IMR-90 (cell line): ENCODE data around the gene ZNF526. TPM values are rescaled to one million over a fixed set of nuclear protein-coding genes. Genes with fewer than 3 reads are reported as not detected.

ENCODE experiments used
- ATAC-seq: fragments of 200-7000 bp; cut with Tn5 transposase; 2 replicates; pipeline ENCODE4 v1.9.1; 2020; ENCODE audit warnings: low read depth, mild to moderate bottlenecking, moderate library complexity
- BruUV-seq: library from RNA; stranded (reverse); fragments of 400-500 nt; replicated peaks from 2 replicates; lab custom pipeline; 2021; lab: Mats Ljungman, UMichigan
- CTCF ChIA-PET: fragments of 300-600 bp; formaldehyde crosslinking; extraction: SDS; loops from one replicate; lab custom pipeline; 2021; ENCODE audit warnings: antibody characterized with exemption; lab: Yijun Ruan, JAX
- POLR2A ChIA-PET: fragments of 300-600 bp; sonication (Branson Sonifier 250); formaldehyde crosslinking; loops from one replicate; lab custom pipeline; 2022; ENCODE audit warnings: antibody characterized with exemption; ENCODE audit not compliant: unreplicated experiment; lab: Charles Lee
- DNase-seq: peaks from one replicate; pipeline ENCODE4 v3.0.0; 2013
- H2AFZ ChIP-seq: replicated peaks from 2 replicates; pipeline ENCODE3; 2013; ENCODE audit warnings: low read length, mild to moderate bottlenecking; ENCODE audit not compliant: poor library complexity
- H2AK5ac ChIP-seq: 2 replicates; pipeline ENCODE4 v1.6.1; 2013; ENCODE audit warnings: low read depth, low read length, inconsistent platforms
- H2AK9ac ChIP-seq: replicated peaks from 2 replicates; pipeline ENCODE3; 2013; ENCODE audit warnings: mild to moderate bottlenecking, low read depth, low read length, moderate library complexity; ENCODE audit not compliant: poor library complexity
- H2BK120ac ChIP-seq: 2 replicates; pipeline ENCODE4 v1.6.1; 2013; ENCODE audit warnings: low read depth, low read length, inconsistent platforms
- H2BK15ac ChIP-seq: 3 replicates; pipeline ENCODE4 v1.6.1; 2013; ENCODE audit warnings: low read depth, low read length, inconsistent platforms
- H2BK20ac ChIP-seq: 2 replicates; pipeline ENCODE4 v1.6.1; 2013; ENCODE audit warnings: low read depth, mild to moderate bottlenecking, inconsistent platforms, low read length, moderate library complexity
- H2BK5ac ChIP-seq: 2 replicates; pipeline ENCODE4 v1.6.1; 2013; ENCODE audit warnings: mild to moderate bottlenecking, low read depth, low read length, inconsistent platforms; ENCODE audit not compliant: poor library complexity, severe bottlenecking
- H3K14ac ChIP-seq: replicated peaks from 2 replicates; pipeline ENCODE4 v1.6.1; 2013; ENCODE audit warnings: low read depth, low read length, inconsistent platforms
- H3K18ac ChIP-seq: 2 replicates; pipeline ENCODE4 v1.6.1; 2013; ENCODE audit warnings: low read depth, low read length, control low read depth
- H3K23ac ChIP-seq: 2 replicates; pipeline ENCODE4 v1.6.1; 2013; ENCODE audit warnings: low read depth, low read length, inconsistent platforms
- H3K27ac ChIP-seq: 2 replicates; pipeline ENCODE4 v1.5.1; 2013; ENCODE audit warnings: mild to moderate bottlenecking, control low read depth, low read length; ENCODE audit not compliant: insufficient read depth
- H3K27me3 ChIP-seq: 2 replicates; pipeline ENCODE4 v1.6.1; 2013; ENCODE audit warnings: low read length; ENCODE audit not compliant: control insufficient read depth, insufficient read depth
- H3K36me3 ChIP-seq: 2 replicates; pipeline ENCODE4 v1.6.1; 2013; ENCODE audit warnings: low read length, mixed read lengths; ENCODE audit not compliant: control insufficient read depth, insufficient read depth
- H3K4ac ChIP-seq: 2 replicates; pipeline ENCODE4 v1.6.1; 2013; ENCODE audit warnings: low read depth, low read length, inconsistent platforms
- H3K4me1 ChIP-seq: 2 replicates; pipeline ENCODE4 v1.6.1; 2013; ENCODE audit warnings: low read length, mixed read lengths; ENCODE audit not compliant: control insufficient read depth, insufficient read depth
- H3K4me2 ChIP-seq: 2 replicates; pipeline ENCODE4 v1.6.1; 2013; ENCODE audit warnings: low read depth, mild to moderate bottlenecking, control low read depth, low read length, moderate library complexity
- H3K4me3 ChIP-seq: 2 replicates; pipeline ENCODE4 v1.5.1; 2013; ENCODE audit warnings: low read depth, mild to moderate bottlenecking, control low read depth, low read length, moderate library complexity; ENCODE audit not compliant: insufficient read depth
- H3K56ac ChIP-seq: 2 replicates; pipeline ENCODE4 v1.6.1; 2013; ENCODE audit warnings: low read length, inconsistent platforms; ENCODE audit not compliant: insufficient read depth; ENCODE audit errors: extremely low read depth
- H3K79me1 ChIP-seq, 2 experiments: 2 replicates each; pipeline ENCODE4 v1.6.1; 2013; ENCODE audit warnings: low read length in 2 of 2, inconsistent platforms in 1 of 2, low read depth in 1 of 2
- H3K9ac ChIP-seq: 2 replicates; pipeline ENCODE4 v1.6.1; 2013; ENCODE audit warnings: low read depth, low read length, control low read depth
- H3K9me1 ChIP-seq: 2 replicates; pipeline ENCODE4 v1.6.1; 2013; ENCODE audit warnings: low read length, inconsistent platforms; ENCODE audit not compliant: insufficient read depth
- H3K9me3 ChIP-seq: 2 replicates; pipeline ENCODE4 v1.6.1; 2013; ENCODE audit warnings: low read length; ENCODE audit not compliant: control insufficient read depth, insufficient read depth
- H4K20me1 ChIP-seq: 2 replicates; pipeline ENCODE4 v1.6.1; 2013; ENCODE audit warnings: low read length, inconsistent platforms; ENCODE audit not compliant: insufficient read depth
- H4K5ac ChIP-seq: 2 replicates; pipeline ENCODE4 v1.6.1; 2013; ENCODE audit warnings: mild to moderate bottlenecking, low read depth, low read length, control low read depth
- H4K8ac ChIP-seq, 2 experiments: 2 replicates each; pipeline ENCODE4 v1.6.1; 2013; ENCODE audit warnings: low read depth in 2 of 2, low read length in 2 of 2, control low read depth in 1 of 2, inconsistent platforms in 1 of 2
- H4K91ac ChIP-seq: 2 replicates; pipeline ENCODE4 v1.6.1; 2013; ENCODE audit warnings: low read depth, low read length, inconsistent platforms; ENCODE audit not compliant: insufficient read depth
- BHLHE40 ChIP-seq: fragments of 150-350 bp; IDR thresholded peaks from 2 replicates; pipeline ENCODE4 v1.6.1; 2016; ENCODE audit warnings: mild to moderate bottlenecking, low read depth, low read length
- CEBPB ChIP-seq: IDR thresholded peaks from 2 replicates; pipeline ENCODE4 v1.6.1; 2012; ENCODE audit warnings: low read depth, low read length, improper control_type of control experiment
- CHD1 ChIP-seq: IDR thresholded peaks from 2 replicates; pipeline ENCODE4 v1.6.1; 2012; ENCODE audit warnings: low read depth, low read length, improper control_type of control experiment
- ELK1 ChIP-seq: fragments of 150-350 bp; IDR thresholded peaks from 2 replicates; pipeline ENCODE4 v1.6.1; 2016; ENCODE audit warnings: low read depth, mild to moderate bottlenecking, low read length, moderate library complexity, borderline replicate concordance
- MAZ ChIP-seq: IDR thresholded peaks from 2 replicates; pipeline ENCODE4 v1.6.1; 2012; ENCODE audit warnings: low read depth, mild to moderate bottlenecking, low read length, improper control_type of control experiment, moderate library complexity, borderline replicate concordance
- MXI1 ChIP-seq: IDR thresholded peaks from 2 replicates; pipeline ENCODE4 v1.6.1; 2012; ENCODE audit warnings: low read depth, mild to moderate bottlenecking, low read length, moderate library complexity, borderline replicate concordance
- NFE2L2 ChIP-seq: fragments of 150-350 bp; IDR thresholded peaks from 2 replicates; pipeline ENCODE4 v1.6.1; 2016; ENCODE audit warnings: low read depth, mild to moderate bottlenecking, low read length
- POLR2A ChIP-seq: IDR thresholded peaks from 2 replicates; pipeline ENCODE4 v1.6.1; 2012; ENCODE audit warnings: mild to moderate bottlenecking, low read depth, low read length
- RAD21 ChIP-seq: IDR thresholded peaks from 2 replicates; pipeline ENCODE4 v1.6.1; 2012; ENCODE audit warnings: low read length, improper control_type of control experiment
- SMC3 ChIP-seq: fragments of 150-350 bp; IDR thresholded peaks from 2 replicates; pipeline ENCODE4 v1.6.1; 2016; ENCODE audit warnings: low read depth, mild to moderate bottlenecking, antibody characterized with exemption, low read length, moderate library complexity
- WGBS, 2 experiments: methylation state at CpG; one replicate each; pipeline versions ENCODE4 v1.1.5 to v1.1.7; 2013; ENCODE audit warnings: missing lambda C conversion rate in 2 of 2; ENCODE audit not compliant: insufficient read length in 1 of 2; ENCODE audit errors: extremely low coverage in 2 of 2; 5-methylcytosine and 5-hydroxymethylcytosine counted together
- dilution Hi-C: fragments of 300-500 bp; cut with HindIII; formaldehyde crosslinking; loops from one replicate; pipeline ENCODE4 v1.14.3; 2018; ENCODE audit warnings: low sequenced_read_pairs; ENCODE audit not compliant: unreplicated experiment
- in situ Hi-C: fragments of 300-500 bp; cut with MboI; formaldehyde crosslinking; loops from 3 replicates; pipeline ENCODE4 v1.14.3; 2019; ENCODE audit warnings: low sequenced_read_pairs, inconsistent platforms, mixed read lengths
- intact Hi-C: fragments of 100-400 bp; cut with micrococcal nuclease; formaldehyde crosslinking; loops from 2 replicates; pipeline ENCODE4 v1.10.0; 2022
- polyA plus RNA-seq, 3 experiments: library from polyadenylated mRNA; depleted of rRNA; stranded (reverse); fragments of >200 nt; gene quantifications; 2 replicates each; pipeline ENCODE4 v1.2.3, GENCODE V29; 2012; ENCODE audit warnings: low replicate concordance in 1 of 3
- total RNA-seq: library from RNA; depleted of rRNA; stranded (reverse); fragments of >200 nt; gene quantifications from 2 replicates; pipeline ENCODE4 v1.2.3, GENCODE V29; 2012

ZNF526 gene
- total and polyA plus RNA-seq, 2 of the 4 experiments (the other 2 are of a cell fraction): 7.3 to 13.6 TPM

GRCh38 chr19:42267644-42268141, 47.6 kb downstream of the ZNF526 start:
- H2BK15ac ChIP-seq: peak overlapping the region; percentile 17; the same call in 1 of the 3 replicates
- WGBS, 2 experiments: 5% methylated on average over 10 of the region's 13 CpGs; no CpG with 5 or more reads in 1 of the 2 experiments
- intact Hi-C loops (no loop called here), in situ Hi-C loops (no loop called here), dilution Hi-C loops (no loop called here)
- DNase-seq (no peak), ATAC-seq (no peak)
- H3K9me3 ChIP-seq: no peaks in the 10 kb centered on the region
- H3K23ac ChIP-seq: peak overlapping the region; percentile 69
- H3K9ac ChIP-seq: peak overlapping the region; percentile 58
- no peak for TF ChIP-seq SMC3
- no peak for TF ChIP-seq MXI1
- no peak for TF ChIP-seq BHLHE40
- no peak for TF ChIP-seq CEBPB
- no peak for TF ChIP-seq RAD21
- TF ChIP-seq MAZ: no peak
- TF ChIP-seq ELK1: no peak
- no peak for TF ChIP-seq NFE2L2
- no peak for TF ChIP-seq CHD1
- no peak for TF ChIP-seq POLR2A
- peak overlapping the region; percentile 56; the same call in 1 of the 2 replicates for H2AK5ac ChIP-seq
- H3K79me1 ChIP-seq: peaks cover 15 to 29% of the 10 kb centered on the region in 2 experiments
- peak overlapping the region; percentile 40 for H2BK5ac ChIP-seq
- peaks cover 10% of the 10 kb centered on the region for H3K4me1 ChIP-seq
- H3K18ac ChIP-seq: no peak overlapping the region
- POLR2A ChIA-PET: no interaction called here
- peak overlapping the region; percentile 99 for H2AFZ ChIP-seq
- H3K4ac ChIP-seq: peak overlapping the region; percentile 71
- peak overlapping the region; percentile 63 for H2AK9ac ChIP-seq
- H2BK20ac ChIP-seq: no peak overlapping the region; the same call in 1 of the 2 replicates
- H4K91ac ChIP-seq: 0 out of 2 replicates have a peak overlapping the region, but pooled peaks have one; percentile 15
- CTCF ChIA-PET: no interaction called here
- peak overlapping the region; percentile 45 for H3K4me3 ChIP-seq
- no TSS peak for BruUV-seq
- no peak overlapping the region for H3K56ac ChIP-seq
- no peak overlapping the region; the same call in 1 of the 2 replicates for H4K5ac ChIP-seq
- H3K14ac ChIP-seq: peak overlapping the region; percentile 67
- peak overlapping the region; percentile 21 to 58; a peak in 2 of 4 replicates for H4K8ac ChIP-seq
- peak overlapping the region; percentile 13 for H2BK120ac ChIP-seq
- H3K9me1 ChIP-seq: peaks cover 4% of the 10 kb centered on the region
- no peaks in the 10 kb centered on the region for H3K36me3 ChIP-seq
- H3K27ac ChIP-seq: peak overlapping the region; percentile 42
- H3K27me3 ChIP-seq: no peaks in the 10 kb centered on the region
- H3K4me2 ChIP-seq: peak overlapping the region; percentile 76
- H4K20me1 ChIP-seq: no peaks in the 10 kb centered on the region
